Left renal pelvis (tissue), 4 donors: ENCODE data around the gene AGBL5. TPM values are rescaled to one million over a fixed set of nuclear protein-coding genes. Genes with fewer than 3 reads are reported as not detected.

Experiments
- DNase-seq, 4 donors: peaks; one replicate each; pipeline ENCODE4 v3.0.0-alpha.2; 2013; ENCODE audit warnings: low read depth in 4 of 4, low spot score in 3 of 4
- polyA plus RNA-seq, 4 donors: library from polyadenylated mRNA; unstranded; fragments of 120-200 nt; gene quantifications; one replicate each; pipeline ENCODE4 v1.2.1, GENCODE V29; 2013; ENCODE audit not compliant: insufficient read length in 4 of 4

The AGBL5 gene
- polyA plus RNA-seq, 4 donors: 30.8 to 66.8 (median 61.1) TPM

DNA sequence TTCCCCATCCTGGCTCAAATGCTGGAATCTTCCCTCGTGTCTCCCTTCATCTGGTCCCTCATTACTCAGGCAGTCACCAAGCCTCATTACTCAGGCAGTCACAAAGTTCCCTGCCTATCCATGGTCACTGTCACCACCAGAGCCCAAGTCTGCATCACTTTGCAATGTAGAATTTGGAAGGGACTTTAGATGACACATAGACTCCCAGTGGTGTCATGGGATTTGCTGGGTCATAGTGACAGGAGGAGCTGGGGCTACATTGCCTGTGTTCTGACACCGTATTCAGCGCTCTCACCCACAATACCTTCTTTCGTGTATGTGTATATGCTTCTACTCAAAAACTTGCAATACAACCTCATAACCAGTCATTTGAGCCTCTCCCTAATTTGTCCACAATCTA lies 24.9 kb downstream of the AGBL5 start:
- no peak for DNase-seq

DNA sequence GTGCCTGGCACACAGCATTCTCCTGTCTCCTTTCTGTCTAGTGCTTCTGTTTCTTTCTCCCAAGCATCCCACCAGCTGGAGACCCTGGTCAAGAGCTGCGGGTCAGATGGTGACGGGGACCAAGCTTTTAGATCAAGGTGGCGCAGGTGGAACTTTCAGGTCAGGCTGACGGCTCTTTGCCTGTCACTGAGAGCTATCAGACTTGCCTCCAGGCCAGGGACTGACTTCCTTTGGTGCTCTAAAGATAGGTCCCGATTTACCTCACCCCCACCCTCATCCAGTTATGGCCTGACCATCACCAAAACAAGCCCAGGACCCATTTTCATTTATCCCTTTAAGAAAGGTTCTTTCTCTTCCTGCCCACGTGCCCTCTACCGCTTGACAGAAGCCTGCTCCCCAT lies 25.8 kb downstream of the AGBL5 start:
- DNase-seq: no peak

DNA sequence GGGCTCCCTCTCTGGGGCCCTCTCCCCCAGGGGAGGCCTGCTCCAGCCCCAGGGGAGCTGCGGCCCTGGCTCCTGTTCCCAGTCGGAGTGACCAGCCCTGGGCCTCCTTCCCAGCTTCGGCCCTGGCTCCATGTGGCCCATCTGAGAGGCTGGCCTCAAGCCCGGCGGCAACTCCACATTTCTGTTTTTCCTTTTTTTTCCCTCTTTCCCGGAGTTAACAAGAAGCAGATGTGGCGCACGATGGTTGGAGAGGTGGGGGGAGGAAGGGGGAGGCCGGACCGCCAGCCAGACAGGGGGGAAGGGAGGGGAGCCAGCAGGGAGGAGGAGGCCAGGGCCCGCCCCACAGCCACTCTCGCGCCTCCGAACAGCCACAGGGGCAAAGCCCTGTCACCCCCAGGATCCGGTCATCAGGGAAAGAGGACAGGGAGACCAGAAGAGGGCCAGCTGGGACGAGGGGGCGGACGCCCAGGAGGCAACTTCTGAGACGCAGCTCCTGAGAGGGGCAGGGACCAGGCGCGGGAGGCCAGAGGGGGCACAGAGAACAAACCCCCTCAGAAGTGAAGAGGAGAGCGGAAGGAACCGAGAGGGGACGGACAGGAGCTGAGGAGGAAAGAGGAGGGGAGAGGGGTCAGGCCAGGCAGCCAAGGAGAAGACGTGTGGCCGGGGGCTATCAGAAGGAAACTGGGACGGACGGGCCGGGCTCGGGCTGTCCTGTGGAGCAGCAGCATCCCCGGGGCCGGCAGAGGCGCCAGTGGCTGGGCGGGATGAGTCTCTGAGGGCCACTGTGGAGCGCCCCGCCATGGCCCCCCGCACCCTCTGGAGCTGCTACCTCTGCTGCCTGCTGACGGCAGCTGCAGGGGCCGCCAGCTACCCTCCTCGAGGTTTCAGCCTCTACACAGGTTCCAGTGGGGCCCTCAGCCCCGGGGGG lies 27.1 kb downstream of the AGBL5 start, which contains the start of gene EMILIN1:
EMILIN1 (plus strand) TSS at position 349 of the 928 bp plus-strand sequence; CDS start at position 800, 451 bp downstream.
- peak in 1 of 4 donors; percentile 76 for DNase-seq

DNA sequence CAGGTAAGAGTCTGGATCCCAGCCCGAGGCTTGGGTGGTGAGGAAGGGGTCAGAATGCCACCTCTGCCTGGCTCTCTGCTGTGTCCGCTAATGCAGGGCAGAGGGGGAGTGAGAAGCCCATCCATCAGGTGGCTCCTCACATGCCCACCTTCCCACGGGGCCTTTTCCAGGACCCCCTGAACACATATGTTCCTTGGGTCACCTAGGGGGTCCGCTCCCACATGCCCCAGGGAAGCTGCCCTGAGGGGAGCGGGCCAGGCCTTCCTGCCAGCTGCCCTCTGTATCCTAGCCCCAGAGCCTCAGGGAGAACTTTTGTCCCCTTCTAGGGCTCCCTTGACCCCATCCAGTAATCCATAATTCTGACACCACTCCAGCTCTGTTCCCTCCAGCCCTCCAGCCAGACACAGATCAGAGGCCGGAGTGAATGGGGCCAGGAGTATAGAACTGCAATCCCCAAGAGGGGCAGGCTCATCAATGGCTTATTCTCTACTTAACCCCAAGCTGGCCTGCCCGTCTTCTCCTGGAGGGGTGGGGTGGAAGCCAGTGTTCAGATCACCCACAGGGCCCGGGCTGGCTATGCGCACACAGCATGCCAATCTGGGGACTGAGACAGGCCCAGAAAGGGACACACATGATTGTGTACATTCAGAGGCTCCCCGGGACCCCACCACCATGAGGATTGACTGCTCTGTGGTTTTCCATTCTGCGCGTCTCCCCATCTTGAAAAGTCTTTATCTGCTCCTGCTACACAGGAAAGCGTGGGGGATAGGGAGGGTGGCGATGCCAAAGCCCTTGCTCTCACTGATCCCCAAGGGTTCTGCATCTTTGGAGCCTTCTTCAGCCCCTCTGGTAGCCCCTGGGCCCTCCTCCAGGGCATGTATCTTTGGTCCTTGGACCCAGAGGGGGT lies 28.0 kb downstream of the AGBL5 start:
- no peak for DNase-seq

DNA sequence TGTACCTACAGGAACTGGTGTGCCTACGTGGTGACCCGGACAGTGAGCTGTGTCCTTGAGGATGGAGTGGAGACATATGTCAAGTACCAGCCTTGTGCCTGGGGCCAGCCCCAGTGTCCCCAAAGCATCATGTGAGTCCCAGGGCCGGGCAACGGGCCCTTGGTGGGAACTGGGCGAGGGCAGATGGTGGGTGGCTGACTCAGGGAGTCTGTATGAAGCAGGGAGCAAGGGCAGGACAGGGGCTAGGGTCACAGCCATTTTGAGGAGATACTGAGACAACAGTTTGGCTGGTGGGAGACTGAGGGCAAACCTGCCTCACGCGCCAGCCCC lies 28.6 kb downstream of the AGBL5 start:
- DNase-seq: no peak

DNA sequence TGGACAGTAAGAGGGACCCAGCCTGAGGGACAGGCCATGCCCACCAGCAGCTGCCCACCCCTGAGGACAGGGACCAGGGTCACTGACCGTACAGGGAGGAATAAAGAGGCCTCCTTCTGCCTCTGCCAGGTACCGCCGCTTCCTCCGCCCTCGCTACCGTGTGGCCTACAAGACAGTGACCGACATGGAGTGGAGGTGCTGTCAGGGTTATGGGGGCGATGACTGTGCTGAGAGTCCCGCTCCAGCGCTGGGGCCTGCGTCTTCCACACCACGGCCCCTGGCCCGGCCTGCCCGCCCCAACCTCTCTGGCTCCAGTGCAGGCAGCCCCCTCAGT lies 29.1 kb downstream of the AGBL5 start:
- no peak for DNase-seq

DNA sequence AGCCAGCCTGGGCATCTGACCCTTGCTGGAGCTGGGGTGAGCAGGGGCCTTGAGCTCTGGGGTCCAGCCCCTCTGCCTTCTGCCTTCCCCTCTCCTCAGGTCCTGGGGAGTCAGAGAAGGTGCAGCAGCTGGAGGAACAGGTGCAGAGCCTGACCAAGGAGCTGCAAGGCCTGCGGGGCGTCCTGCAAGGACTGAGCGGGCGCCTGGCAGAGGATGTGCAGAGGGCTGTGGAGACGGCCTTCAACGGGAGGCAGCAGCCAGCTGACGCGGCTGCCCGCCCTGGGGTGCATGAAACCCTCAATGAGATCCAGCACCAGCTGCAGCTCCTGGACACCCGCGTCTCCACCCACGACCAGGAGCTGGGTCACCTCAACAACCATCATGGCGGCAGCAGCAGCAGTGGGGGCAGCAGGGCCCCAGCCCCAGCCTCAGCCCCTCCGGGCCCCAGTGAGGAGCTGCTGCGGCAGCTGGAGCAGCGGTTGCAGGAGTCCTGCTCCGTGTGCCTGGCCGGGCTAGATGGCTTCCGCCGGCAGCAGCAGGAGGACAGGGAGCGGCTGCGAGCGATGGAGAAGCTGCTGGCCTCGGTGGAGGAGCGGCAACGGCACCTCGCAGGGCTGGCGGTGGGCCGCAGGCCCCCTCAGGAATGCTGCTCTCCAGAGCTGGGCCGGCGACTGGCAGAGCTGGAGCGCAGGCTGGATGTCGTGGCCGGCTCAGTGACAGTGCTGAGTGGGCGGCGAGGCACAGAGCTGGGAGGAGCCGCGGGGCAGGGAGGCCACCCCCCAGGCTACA lies 30.7 kb downstream of the AGBL5 start:
- DNase-seq: no peak

DNA sequence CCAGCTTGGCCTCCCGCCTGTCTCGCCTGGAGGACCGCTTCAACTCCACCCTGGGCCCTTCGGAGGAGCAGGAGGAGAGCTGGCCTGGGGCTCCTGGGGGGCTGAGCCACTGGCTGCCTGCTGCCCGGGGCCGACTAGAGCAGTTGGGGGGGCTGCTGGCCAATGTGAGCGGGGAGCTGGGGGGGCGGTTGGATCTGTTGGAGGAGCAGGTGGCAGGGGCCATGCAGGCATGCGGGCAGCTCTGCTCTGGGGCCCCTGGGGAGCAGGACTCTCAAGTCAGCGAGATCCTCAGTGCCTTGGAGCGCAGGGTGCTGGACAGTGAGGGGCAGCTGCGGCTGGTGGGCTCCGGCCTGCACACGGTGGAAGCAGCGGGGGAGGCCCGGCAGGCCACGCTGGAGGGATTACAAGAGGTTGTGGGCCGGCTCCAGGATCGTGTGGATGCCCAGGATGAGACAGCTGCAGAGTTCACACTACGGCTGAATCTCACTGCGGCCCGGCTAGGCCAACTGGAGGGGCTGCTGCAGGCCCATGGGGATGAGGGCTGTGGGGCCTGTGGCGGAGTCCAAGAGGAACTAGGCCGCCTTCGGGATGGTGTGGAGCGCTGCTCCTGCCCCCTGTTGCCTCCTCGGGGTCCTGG lies 31.4 kb downstream of the AGBL5 start:
- DNase-seq: no peak

DNA sequence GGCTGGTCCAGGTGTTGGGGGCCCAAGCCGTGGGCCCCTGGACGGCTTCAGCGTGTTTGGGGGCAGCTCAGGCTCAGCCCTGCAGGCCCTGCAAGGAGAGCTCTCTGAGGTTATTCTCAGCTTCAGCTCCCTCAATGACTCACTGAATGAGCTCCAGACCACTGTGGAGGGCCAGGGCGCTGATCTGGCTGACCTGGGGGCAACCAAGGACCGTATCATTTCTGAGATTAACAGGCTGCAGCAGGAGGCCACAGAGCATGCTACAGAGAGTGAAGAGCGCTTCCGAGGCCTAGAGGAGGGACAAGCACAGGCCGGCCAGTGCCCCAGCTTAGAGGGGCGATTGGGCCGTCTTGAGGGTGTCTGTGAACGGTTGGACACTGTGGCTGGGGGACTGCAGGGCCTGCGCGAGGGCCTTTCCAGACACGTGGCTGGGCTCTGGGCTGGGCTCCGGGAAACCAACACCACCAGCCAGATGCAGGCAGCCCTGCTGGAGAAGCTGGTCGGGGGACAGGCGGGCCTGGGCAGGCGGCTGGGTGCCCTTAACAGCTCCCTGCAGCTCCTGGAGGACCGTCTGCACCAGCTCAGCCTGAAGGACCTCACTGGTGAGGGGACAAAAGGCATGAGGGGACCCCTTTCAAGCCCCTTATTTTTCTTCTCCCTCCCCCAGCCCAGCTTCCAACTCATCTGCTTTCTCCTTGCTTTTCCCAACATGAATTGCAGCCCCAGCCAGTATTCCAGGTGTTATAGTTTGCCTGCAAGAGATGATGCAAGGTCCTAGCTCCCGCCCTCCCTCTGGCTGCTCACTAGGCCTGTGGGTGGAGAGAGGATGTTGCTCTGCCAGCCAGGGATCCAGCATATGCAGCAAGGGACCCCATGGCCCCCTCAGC lies 32.2 kb downstream of the AGBL5 start:
- no peak for DNase-seq

DNA sequence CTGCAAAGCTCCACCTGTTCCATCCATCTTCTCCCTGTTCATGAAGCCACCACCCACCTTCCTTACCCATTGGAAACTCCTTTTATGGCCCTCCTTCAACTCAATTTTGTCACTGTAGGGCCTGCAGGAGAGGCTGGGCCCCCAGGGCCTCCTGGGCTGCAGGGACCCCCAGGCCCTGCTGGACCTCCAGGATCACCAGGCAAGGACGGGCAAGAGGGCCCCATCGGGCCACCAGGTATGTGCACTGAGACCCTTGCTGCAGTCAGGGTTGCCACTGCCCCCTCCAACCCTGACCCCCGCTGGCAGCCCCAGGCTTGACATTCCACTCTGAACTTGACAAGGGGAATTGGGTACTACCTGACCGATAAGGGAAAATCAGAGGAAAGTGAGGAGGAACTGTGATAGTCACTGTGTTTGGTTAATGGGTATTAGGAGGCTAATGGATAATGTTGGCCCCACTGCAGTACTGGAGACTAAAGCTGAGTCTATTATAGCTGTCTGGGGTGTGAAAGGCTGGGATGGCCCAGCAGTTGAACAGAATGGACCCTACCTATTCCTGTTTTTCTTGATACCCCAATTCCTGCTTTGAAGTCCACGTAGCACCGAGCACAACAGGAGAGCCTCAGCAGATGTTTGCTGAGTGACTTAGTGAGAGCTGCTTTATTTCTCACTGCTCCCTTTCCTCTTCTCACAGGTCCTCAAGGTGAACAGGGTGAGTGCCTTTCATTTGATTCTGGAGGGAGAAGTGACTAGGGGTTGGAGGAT lies 33.0 kb downstream of the AGBL5 start:
- DNase-seq: no peak

DNA sequence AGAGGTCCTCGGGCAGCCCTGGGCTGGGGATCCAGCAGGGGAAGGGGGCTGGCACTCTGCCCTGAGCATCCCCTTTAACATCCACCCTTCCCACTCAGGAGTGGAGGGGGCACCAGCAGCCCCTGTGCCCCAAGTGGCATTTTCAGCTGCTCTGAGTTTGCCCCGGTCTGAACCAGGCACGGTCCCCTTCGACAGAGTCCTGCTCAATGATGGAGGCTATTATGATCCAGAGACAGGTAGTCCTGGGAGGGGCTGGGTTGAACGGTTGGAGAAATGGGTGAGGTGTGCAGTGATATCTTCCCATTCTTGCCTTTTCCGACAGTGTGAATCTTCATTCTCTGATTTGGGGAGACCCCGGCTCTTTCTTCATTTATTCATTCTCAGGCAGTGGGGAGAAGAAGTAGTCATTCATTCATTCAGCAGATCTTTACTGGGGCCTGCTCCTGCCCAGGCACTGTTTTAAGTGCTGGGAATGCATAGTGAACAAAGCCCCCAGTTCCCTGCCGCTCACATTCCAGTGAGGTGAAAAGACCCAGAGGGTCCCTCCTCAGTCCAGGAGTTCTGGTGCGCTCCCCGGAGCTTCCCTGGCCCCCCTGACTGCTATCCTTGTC lies 33.7 kb downstream of the AGBL5 start:
- DNase-seq: no peak

DNA sequence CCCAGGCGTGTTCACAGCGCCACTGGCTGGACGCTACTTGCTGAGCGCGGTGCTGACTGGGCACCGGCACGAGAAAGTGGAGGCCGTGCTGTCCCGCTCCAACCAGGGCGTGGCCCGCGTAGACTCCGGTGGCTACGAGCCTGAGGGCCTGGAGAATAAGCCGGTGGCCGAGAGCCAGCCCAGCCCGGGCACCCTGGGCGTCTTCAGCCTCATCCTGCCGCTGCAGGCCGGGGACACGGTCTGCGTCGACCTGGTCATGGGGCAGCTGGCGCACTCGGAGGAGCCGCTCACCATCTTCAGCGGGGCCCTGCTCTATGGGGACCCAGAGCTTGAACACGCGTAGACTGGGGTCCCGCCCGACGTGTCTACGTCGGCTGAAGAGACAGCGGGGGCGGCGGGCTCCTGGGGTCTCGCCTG lies 34.2 kb downstream of the AGBL5 start:
- no peak for DNase-seq

DNA sequence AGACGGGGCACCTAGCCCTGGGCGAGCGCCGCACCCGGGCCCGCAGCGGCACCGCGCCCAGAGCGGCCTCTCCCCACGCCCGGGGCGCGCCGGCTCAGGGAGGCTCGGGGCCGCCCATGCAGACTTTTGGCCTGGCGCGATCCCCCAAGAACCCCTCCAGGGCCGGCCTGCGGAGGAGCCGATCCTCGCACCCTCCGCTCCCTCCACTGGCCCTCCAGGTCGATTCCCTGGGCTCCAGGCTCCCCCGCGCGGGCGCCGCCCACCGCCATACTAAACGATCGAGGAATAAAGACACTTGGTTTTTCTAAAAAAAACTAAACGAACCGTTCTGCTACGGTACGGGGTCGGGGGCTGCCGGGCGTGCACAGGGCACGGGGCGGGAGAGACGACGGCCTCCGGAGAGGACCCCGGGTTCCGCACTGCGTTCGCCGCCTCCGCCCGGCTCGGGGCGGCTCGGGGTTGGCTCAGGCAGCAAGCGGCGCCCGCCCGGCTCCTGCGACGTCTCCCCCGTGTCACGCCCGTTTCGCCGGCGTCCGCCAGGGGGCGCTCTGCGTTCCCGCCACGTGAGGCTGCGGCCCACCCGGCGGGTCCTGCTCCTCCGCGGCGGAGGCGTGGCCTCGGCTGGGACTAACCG lies 34.7 kb downstream of the AGBL5 start:
- peak in 3 of 4 donors; percentile 88 to 90 (median 89) for DNase-seq

DNA sequence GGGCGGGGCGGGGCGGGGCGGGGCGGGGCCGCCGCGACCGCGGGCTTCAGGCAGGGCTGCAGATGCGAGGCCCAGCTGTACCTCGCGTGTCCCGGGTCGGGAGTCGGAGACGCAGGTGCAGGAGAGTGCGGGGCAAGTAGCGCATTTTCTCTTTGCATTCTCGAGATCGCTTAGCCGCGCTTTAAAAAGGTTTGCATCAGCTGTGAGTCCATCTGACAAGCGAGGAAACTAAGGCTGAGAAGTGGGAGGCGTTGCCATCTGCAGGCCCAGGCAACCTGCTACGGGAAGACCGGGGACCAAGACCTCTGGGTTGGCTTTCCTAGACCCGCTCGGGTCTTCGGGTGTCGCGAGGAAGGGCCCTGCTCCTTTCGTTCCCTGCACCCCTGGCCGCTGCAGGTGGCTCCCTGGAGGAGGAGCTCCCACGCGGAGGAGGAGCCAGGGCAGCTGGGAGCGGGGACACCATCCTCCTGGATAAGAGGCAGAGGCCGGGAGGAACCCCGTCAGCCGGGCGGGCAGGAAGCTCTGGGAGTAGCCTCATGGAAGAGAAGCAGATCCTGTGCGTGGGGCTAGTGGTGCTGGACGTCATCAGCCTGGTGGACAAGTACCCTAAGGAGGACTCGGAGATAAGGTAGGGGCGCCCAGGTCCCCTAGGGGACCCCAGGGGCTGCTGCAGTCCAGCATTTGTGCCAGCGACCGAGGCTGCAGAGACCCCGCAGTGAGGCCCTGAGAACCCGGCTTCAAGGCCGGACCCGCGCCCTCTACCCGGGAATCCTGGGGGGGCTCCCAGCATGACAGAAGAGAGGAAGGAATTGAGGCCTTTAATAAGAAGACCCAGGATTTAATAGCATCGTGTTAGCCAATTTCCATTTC lies 35.5 kb downstream of the AGBL5 start, which contains the start of gene KHK:
KHK (plus strand) TSS at position 49 of the 870 bp plus-strand sequence; CDS start at position 537, 488 bp downstream.
- no peak for DNase-seq

DNA sequence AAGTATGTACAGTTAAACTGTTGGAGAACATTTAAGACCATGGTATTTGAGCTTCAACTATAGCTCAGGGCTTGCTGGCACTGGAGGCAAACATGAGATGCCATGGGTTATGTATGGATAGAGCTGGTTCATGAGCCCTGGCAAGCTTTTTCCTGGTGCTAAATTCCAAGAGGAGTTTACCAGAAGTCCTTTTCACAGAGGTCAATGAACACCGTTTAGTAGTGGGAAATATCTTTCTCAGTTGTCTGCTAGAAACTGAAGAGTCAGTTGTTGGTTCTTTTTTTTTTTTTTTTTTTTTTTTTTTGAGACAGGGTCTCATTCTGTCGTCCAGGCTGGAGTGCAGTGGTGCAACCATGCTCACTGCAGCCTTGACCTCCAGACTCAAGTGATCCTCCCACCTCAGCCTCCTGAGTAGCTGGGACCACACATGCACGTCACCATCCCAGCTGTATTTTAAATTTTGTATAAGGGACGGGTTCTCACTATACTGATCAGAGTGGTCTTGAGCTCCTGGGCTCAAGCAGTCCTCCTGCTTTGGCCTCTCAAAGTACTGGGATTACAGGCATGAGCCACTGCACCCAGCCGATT lies 36.4 kb downstream of the AGBL5 start:
- DNase-seq: no peak

DNA sequence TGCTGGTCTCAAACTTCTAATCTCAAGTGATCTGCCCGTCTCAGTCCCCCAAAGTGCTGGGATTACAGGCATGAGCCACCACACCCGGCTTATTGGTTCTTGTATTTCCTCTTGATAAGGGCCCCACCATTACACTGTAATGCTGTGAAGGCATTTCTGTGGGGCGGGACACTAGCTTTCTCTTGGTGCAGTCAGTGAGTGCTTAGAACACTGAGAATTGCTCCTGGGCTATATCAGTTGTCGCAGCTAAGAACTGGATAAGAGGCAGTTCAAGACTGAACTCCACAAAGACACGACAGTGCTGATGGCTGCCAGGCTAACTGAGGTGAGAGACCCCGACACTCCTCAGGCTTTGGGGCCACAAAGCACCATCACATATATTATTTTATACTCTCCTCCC lies 37.2 kb downstream of the AGBL5 start:
- no peak for DNase-seq
